ENCODE data around the gene PTS. TPM values are rescaled to one million over a fixed set of nuclear protein-coding genes. Genes with fewer than 3 reads are reported as not detected.
A peak's percentile ranks its signal among the peaks of the same experiment; 100 is the strongest.

Gene PTS
- total RNA-seq, 1 experiment from 2014 or later, result 48.6 TPM

DNA sequence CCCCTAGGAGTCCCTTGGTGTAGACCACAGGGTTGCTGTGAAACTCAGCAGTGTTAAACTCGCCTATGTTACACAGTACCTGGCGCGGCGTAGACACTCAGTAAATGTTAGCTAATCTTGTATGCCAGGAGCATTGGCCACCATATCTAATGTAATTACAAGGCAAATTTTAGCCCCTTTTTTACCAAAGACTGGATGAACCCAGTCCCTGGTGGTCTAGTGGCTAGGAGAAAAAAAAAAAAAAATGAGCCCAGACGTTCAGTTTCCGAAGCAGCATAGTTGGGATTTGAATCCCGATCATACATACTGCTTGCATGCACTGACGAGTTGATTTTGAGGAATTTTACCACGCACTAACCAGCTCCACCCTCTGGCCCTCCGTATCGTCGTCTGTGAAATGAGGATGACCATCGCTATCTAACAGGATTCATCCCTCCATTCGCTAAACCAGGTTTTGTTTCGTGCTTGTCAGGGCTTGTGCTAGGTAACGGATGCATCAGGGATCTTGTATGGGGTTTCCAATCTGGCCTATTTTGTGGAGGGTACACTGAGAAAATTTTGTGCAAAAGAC, 688 bp downstream of the PTS start:
- no peak for DNase-seq
- Histone ChIP-seq H4K8ac (replicated peaks; ENCODE audit: insufficient read length, low read depth, low read length) (no peak overlapping the region), H3K79me1 (ENCODE audit: insufficient read depth, low read depth, low read length, poor library complexity, severe bottlenecking) (no peaks in the 10 kb centered on the region), H4K5ac (ENCODE audit: insufficient read length, low read depth, low read length) (no peak overlapping the region), H3K79me2 (ENCODE audit: insufficient read depth, low read length) (no peaks in the 10 kb centered on the region; the same call in 1 of the 2 replicates), H2BK15ac (ENCODE audit: low read depth, low read length) (no peak overlapping the region), H4K91ac (ENCODE audit: insufficient read length, low read depth, low read length) (no peak overlapping the region), H3K4ac (ENCODE audit: low read depth, low read length) (no peak overlapping the region), H3K4me2 (ENCODE audit: insufficient read depth, insufficient read length, low read length) (peak overlapping the region; percentile 97), H3K56ac (ENCODE audit: insufficient read length, low read depth, low read length) (no peak overlapping the region), H2BK12ac (ENCODE audit: insufficient read length, low read depth, low read length) (no peak overlapping the region), H3K27ac (ENCODE audit: insufficient read length, low read depth, low read length) (no peak overlapping the region), H2BK5ac (ENCODE audit: insufficient read length, low read length) (no peak overlapping the region), H3K23me2 (ENCODE audit: insufficient read length, low read depth, low read length, poor library complexity, severe bottlenecking) (peaks cover 8% of the 10 kb centered on the region), H3K18ac (ENCODE audit: insufficient read length, low read depth, low read length) (peak overlapping the region; percentile 14), H3K9me3 (ENCODE audit: control insufficient read depth, low read depth, low read length) (no peaks in the 10 kb centered on the region), H3K27me3 (ENCODE audit: insufficient read depth, low read length) (no peaks in the 10 kb centered on the region; the same call in 1 of the 2 replicates), H2AFZ (ENCODE audit: low read length) (no peak overlapping the region), H3K14ac (ENCODE audit: insufficient read depth, low read length) (peak overlapping the region; percentile 54), H3K4me1 (ENCODE audit: insufficient read depth, low read length) (no peaks in the 10 kb centered on the region; the same call in 1 of the 2 replicates), H3T11ph (ENCODE audit: low read length) (no peak overlapping the region), H3K9ac (ENCODE audit: extremely low read depth, insufficient read length, low read length) (peak overlapping the region; percentile 67), H2BK20ac (ENCODE audit: low read depth, low read length, poor library complexity, severe bottlenecking) (no peak overlapping the region), H4K20me1 (ENCODE audit: control insufficient read depth, insufficient read depth, insufficient read length) (no peaks in the 10 kb centered on the region), H2AK5ac (ENCODE audit: insufficient read length, low read length) (no peak overlapping the region), H3K23ac (ENCODE audit: insufficient read length, low read depth, low read length) (no peak overlapping the region), H2BK120ac (ENCODE audit: low read depth, low read length, poor library complexity, severe bottlenecking) (no peak overlapping the region)
- Mint-ChIP-seq H3K9me3 (no peaks in the 10 kb centered on the region; a peak in 1 of 5 replicates), H3K27me3 (ENCODE audit: low read depth) (peaks cover 19% of the 10 kb centered on the region), H3K4me3 (peak overlapping the region; percentile 83 to 89), H3K4me1 (peaks cover 8 to 9% of the 10 kb centered on the region in 2 experiments), H3K36me3 (ENCODE audit: insufficient read depth in 1 of 3, low read depth in 3 of 3) (peaks cover 2 to 33% (median 22%) of the 10 kb centered on the region in 3 experiments; a peak in 5 of 7 replicates), H3K27ac (peak overlapping the region in 2 of 3 experiments; percentile 77 to 84; a peak in 4 of 7 replicates)
- no CpG with 5 or more reads among the region's 16 CpGs for WGBS (ENCODE audit: extremely low coverage, insufficient read length, low lambda C conversion rate)
- TF ChIP-seq, protein P1, sequence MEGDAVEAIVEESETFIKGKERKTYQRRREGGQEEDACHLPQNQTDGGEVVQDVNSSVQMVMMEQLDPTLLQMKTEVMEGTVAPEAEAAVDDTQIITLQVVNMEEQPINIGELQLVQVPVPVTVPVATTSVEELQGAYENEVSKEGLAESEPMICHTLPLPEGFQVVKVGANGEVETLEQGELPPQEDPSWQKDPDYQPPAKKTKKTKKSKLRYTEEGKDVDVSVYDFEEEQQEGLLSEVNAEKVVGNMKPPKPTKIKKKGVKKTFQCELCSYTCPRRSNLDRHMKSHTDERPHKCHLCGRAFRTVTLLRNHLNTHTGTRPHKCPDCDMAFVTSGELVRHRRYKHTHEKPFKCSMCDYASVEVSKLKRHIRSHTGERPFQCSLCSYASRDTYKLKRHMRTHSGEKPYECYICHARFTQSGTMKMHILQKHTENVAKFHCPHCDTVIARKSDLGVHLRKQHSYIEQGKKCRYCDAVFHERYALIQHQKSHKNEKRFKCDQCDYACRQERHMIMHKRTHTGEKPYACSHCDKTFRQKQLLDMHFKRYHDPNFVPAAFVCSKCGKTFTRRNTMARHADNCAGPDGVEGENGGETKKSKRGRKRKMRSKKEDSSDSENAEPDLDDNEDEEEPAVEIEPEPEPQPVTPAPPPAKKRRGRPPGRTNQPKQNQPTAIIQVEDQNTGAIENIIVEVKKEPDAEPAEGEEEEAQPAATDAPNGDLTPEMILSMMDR (conservative IDR thresholded peaks at IDR 0.05), result no peak

Measured in H9 (cell line).